Activated effector memory CD4-positive, alpha-beta T cell treated with Interleukin-2 at 50 U/mL for 16 hours (primary cell): ENCODE data around the gene ULK1.
"Not testable (repeated sequence)": the region's sequence is repeated elsewhere in the genome, so short reads cannot be mapped to it uniquely, and the experiment has no call there.

ENCODE experiments used
- DNase-seq: peaks from one replicate; pipeline ENCODE4 v3.0.0-alpha.2; 2020

The ULK1 gene

GRCh38 chr12:131947482-131948027, 53.1 kb downstream of the ULK1 start:
- DNase-seq: no peak

GRCh38 chr12:131948166-131948712, 53.8 kb downstream of the ULK1 start:
- no peak for DNase-seq

DNA sequence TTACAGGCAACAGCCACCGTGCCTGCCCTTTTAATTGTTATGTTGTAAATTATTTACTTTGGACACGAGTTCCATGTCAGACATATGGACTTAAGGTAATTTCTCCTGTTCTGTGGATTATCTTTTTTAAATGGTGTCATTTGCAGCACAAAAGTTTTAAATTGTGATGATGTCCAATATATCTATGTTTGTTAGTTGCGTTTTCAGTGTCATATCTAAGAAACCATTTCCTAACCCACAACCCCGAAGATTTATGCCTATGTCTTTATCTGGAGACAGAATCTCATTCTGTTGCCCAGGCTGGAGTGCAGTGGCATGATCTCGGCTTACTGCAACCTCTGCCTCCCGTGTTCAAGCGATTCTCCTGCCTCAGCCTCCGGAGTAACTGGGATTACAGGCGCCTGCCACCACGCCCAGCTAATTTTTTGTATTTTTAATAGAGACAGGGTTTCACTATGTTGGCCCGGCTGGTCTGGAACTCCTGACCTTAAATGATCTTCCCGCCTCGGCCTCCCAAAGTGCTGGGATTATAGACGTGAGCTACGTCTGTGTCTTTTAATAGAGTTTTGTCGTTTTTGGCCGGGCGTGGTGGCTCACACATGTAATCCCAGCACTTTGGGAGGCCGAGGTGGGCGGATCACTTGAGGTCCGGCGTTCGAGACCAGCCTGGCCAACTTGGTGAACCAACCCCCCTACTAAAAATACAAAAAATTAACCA, 54.5 kb downstream of the ULK1 start:
- not testable (repeated sequence) for DNase-seq

DNA sequence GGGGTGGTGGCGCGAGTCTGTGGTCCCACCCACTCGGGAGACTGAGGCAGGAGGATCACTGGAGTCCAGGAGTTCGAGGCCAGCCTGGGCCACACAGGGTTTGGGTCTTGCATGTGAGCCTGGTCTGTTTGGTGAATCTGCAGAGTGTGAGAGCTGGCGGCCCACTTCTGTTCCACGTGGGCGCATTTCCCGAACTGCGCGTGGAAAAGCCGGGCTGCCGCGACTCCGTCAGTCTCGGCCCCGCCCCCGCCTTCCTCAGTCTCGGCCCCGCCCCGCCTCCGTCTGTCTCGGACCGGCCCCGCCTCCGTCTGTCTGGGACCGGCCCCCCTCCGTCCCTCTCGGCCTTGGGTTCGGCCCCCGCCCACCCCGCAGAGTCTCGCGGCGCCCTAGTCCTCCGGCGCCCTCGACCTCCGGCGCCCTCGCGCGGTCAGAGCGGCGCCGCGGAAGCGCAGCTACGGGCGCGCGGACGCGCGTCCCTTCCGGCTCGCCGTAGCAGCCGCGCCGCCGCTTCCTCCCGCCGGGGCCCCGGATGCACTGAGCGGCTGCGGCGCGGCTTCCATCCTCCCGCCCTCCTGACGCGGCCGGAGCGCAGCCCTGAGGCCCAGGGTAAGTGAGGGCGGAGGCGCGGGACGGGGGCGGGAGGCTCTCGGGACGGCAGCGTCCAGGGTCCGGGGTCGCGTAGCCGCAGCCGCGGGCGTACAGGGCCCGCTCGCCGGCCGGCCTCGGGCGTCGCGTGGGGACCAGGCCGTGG, 55.2 kb downstream of the ULK1 start, which contains the start of gene EP400:
TSS of gene EP400 (plus strand) at position 512 of the 751 bp plus-strand sequence. CDS start 10,678 bp downstream, outside the sequence.
- peak; percentile 94 for DNase-seq

- DNase-seq: no peak
Observed at GRCh38 chr12:131950182-131950913, 55.9 kb downstream of the ULK1 start.

- DNase-seq: not testable (repeated sequence)
Observed at GRCh38 chr12:131953810-131954209, 59.4 kb downstream of the ULK1 start.

DNA sequence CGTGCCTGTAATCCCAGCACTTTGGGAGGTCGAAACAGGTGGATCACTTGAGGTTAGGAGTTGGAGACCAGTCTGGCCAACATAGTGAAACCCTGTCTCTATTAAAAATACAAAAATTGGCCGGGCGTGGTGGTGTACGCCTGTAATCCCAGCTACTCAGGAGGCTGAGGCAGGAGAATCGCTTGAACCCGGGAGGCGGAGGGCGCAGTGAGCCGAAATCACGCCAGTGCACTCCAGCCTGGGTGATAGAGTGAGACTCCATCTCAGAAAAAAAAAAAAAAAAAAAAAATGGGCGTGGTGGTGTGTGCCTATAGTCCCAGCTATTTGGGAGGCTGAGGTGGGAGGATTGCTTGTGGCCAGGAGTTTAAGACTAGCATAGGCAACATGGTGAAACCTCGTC, 60.0 kb downstream of the ULK1 start:
- DNase-seq: not testable (repeated sequence)

- no peak for DNase-seq
Observed at GRCh38 chr12:131959116-131959515, 64.7 kb downstream of the ULK1 start.

GRCh38 chr12:131959641-131960589, 65.5 kb downstream of the ULK1 start:
- no peak for DNase-seq

GRCh38 chr12:131960590-131961325, 66.3 kb downstream of the ULK1 start:
- not testable (repeated sequence) for DNase-seq

GRCh38 chr12:131961328-131961727, 66.9 kb downstream of the ULK1 start:
- not testable (repeated sequence) for DNase-seq

DNA sequence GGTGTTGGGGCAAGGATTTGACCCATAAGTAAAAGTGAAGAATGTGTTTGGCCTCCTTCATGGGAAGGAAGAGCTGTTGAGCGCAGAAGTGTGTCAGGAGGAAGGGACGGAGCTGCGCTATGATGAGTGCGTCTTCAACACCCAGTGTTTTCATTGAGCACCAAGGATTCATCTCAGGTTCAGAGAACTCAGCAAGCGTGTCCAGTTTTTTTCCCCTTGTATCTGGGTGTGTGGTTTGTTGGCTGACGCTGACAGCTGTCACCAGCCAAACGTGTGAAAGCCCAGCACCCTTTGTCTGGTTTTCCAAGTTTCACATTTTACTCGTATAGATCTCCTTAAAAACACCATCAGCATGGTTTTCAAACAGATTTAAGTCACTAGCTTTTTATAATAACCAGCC, 67.6 kb downstream of the ULK1 start:
- no peak for DNase-seq

DNA sequence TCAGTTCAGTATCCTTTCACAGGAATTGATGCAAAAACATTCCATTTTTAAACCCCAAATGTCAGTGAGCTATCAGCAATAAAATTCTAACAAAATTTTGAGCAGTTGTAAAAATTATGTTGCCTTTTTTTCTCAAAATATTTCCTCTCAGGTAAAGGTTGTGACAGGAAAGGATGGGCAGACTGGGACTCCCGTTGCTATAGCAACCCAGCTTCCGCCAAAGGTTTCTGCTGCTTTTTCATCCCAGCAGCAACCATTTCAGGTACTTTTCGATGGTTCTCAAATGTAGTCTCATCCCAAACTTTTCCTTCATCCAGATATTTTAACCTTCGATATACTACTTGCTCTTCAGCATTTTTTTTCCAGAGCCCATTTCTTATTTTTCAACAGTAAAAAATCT, 69.0 kb downstream of the ULK1 start:
- DNase-seq: no peak

GRCh38 chr12:131965073-131965472, 70.7 kb downstream of the ULK1 start:
- no peak for DNase-seq

GRCh38 chr12:131971226-131971625, 76.8 kb downstream of the ULK1 start:
- DNase-seq: no peak
